Smooth muscle cell (in vitro differentiated cells): ENCODE results near the gene SORCS2. TPM values are rescaled to one million over a fixed set of nuclear protein-coding genes. Genes with fewer than 3 reads are reported as not detected.

ENCODE experiments used
- DNase-seq: peaks from one replicate; lab custom pipeline; 2025; ENCODE audit not compliant: unreplicated experiment; lab: John Stamatoyannopoulos, UW
- H2AFZ ChIP-seq: fragments of 200-600 bp; sonication (generic); 2 replicates; pipeline ENCODE4 v1.6.0; 2016; ENCODE audit warnings: antibody characterized with exemption, low read depth, mild to moderate bottlenecking
- H3F3A ChIP-seq: fragments of 200-600 bp; sonication (generic); 2 replicates; pipeline ENCODE4 v1.6.0; 2017; ENCODE audit warnings: antibody characterized with exemption, low read depth
- H3K27ac ChIP-seq: fragments of 200-600 bp; sonication (generic); 2 replicates; pipeline ENCODE4 v1.5.1; 2016; ENCODE audit warnings: low read depth, mild to moderate bottlenecking
- H3K27me3 ChIP-seq: fragments of 200-600 bp; sonication (generic); 2 replicates; pipeline ENCODE4 v1.6.1; 2016; ENCODE audit warnings: low read depth, mild to moderate bottlenecking
- H3K36me3 ChIP-seq: fragments of 200-600 bp; sonication (generic); 2 replicates; pipeline ENCODE4 v1.5.1; 2016; ENCODE audit warnings: low read depth
- H3K4me1 ChIP-seq: fragments of 200-600 bp; sonication (generic); 2 replicates; pipeline ENCODE4 v1.5.1; 2016; ENCODE audit warnings: low read depth
- H3K4me2 ChIP-seq: fragments of 200-600 bp; sonication (generic); 2 replicates; pipeline ENCODE4 v1.6.0; 2016; ENCODE audit warnings: mild to moderate bottlenecking
- H3K4me3 ChIP-seq: fragments of 200-600 bp; sonication (generic); 2 replicates; pipeline ENCODE4 v1.5.1; 2016; ENCODE audit warnings: mild to moderate bottlenecking
- H3K79me2 ChIP-seq: fragments of 200-600 bp; sonication (generic); 2 replicates; pipeline ENCODE4 v1.6.0; 2016; ENCODE audit warnings: low read depth, mild to moderate bottlenecking
- H3K9ac ChIP-seq: fragments of 200-600 bp; sonication (generic); 2 replicates; pipeline ENCODE4 v1.6.0; 2016; ENCODE audit warnings: low read depth
- H3K9me3 ChIP-seq: fragments of 200-600 bp; sonication (generic); replicated peaks from 2 replicates; pipeline ENCODE4 v1.5.1; 2016; ENCODE audit warnings: low read depth
- H4K20me1 ChIP-seq: fragments of 200-600 bp; sonication (generic); 2 replicates; pipeline ENCODE4 v1.6.0; 2016; ENCODE audit warnings: low read depth
- CTCF ChIP-seq: fragments of 200-600 bp; sonication (generic); IDR thresholded peaks from 2 replicates; pipeline ENCODE4 v1.5.1; 2017; ENCODE audit warnings: borderline replicate concordance, mild to moderate bottlenecking, antibody characterized with exemption; ENCODE audit not compliant: insufficient read depth, poor library complexity, severe bottlenecking
- WGBS: methylation state at CpG from one replicate; pipeline ENCODE4 v1.1.7; 2016; ENCODE audit warnings: low lambda C conversion rate; 5-methylcytosine and 5-hydroxymethylcytosine counted together
- microRNA-seq: library from miRNA; unstranded; fragments of <30 nt; microRNA quantifications from one replicate; pipeline ENCODE4, GENCODE V29; 2016; ENCODE audit warnings: borderline number of aligned reads
- polyA plus RNA-seq: library from polyadenylated mRNA; unstranded; fragments of >200 nt; fragmentation: Nextera tagmentation; extraction: Ambion mirVana; gene quantifications from 2 replicates; pipeline ENCODE4 v1.2.1, GENCODE V29; 2016
- small RNA-seq: library from RNA; depleted of rRNA; stranded (forward); fragments of <200 nt; gene quantifications from one replicate; pipeline ENCODE3, GENCODE V24; 2014
- total RNA-seq: library from RNA; depleted of rRNA; stranded (reverse); fragments of >200 nt; gene quantifications from 2 replicates; pipeline ENCODE4 v1.2.3, GENCODE V29; 2014

Gene SORCS2
- total and polyA plus RNA-seq, 2 experiments from 2014 or later = 5.2 to 9.3 TPM

GRCh38 chr4:7788694-7789425, 596.5 kb downstream of the SORCS2 start:
- Histone ChIP-seq H4K20me1 (peaks cover 49% of the 10 kb centered on the region), H3K36me3 (peaks cover 5% of the 10 kb centered on the region), H3K4me2 (no peak overlapping the region), H3K79me2 (no peaks in the 10 kb centered on the region), H3K9ac (no peak overlapping the region), H2AFZ (no peak overlapping the region), H3K4me3 (no peak overlapping the region), H3F3A (no peaks in the 10 kb centered on the region), H3K27ac (no peak overlapping the region), H3K9me3 (no peaks in the 10 kb centered on the region), H3K27me3 (no peaks in the 10 kb centered on the region), H3K4me1 (no peaks in the 10 kb centered on the region)
- WGBS = 96% methylated on average over 12 of the region's 13 CpGs
- no peak for DNase-seq
- TF ChIP-seq CTCF = no peak

- Histone ChIP-seq H4K20me1 (peaks cover 49% of the 10 kb centered on the region), H3K4me3 (no peak overlapping the region)
These were observed 597.7 kb downstream of the SORCS2 start for GRCh38 chr4:7790023-7790422.

GRCh38 chr4:7790999-7791398, 598.7 kb downstream of the SORCS2 start:
- Histone ChIP-seq H3F3A (no peaks in the 10 kb centered on the region), H4K20me1 (peaks cover 43% of the 10 kb centered on the region), H3K27me3 (no peaks in the 10 kb centered on the region), H3K9me3 (no peaks in the 10 kb centered on the region), H3K27ac (no peak overlapping the region), H3K4me1 (no peaks in the 10 kb centered on the region), H3K79me2 (no peaks in the 10 kb centered on the region), H3K36me3 (peaks cover 4% of the 10 kb centered on the region), H2AFZ (no peak overlapping the region), H3K9ac (no peak overlapping the region), H3K4me2 (no peak overlapping the region), H3K4me3 (no peak overlapping the region)
- 78% methylated on average over 2 of the region's 2 CpGs for WGBS
- TF ChIP-seq CTCF = no peak
- DNase-seq = no peak

More at GRCh38 chr4:7790023-7790422, 597.7 kb downstream of the SORCS2 start:
- Histone ChIP-seq H3F3A (no peaks in the 10 kb centered on the region), H3K4me1 (no peaks in the 10 kb centered on the region), H3K27me3 (no peaks in the 10 kb centered on the region), H3K79me2 (no peaks in the 10 kb centered on the region), H3K27ac (no peak overlapping the region), H3K9ac (no peak overlapping the region), H3K4me2 (no peak overlapping the region), H3K9me3 (no peaks in the 10 kb centered on the region), H3K36me3 (peaks cover 5% of the 10 kb centered on the region), H2AFZ (no peak overlapping the region)
- no peak for DNase-seq
- TF ChIP-seq CTCF = no peak
- WGBS = 96% methylated on average over 2 of the region's 2 CpGs

Small RNA genes lying within 50 kb of the gene (microRNA-seq; reads per million reads assigned to microRNA genes)
- gene MIR4274 (not detected), gene MIR4798 (not detected)

Small RNA genes lying within 50 kb of the gene (small RNA-seq; reads per million reads assigned to genes)
- gene MIR4274 (not detected), gene MIR4798 (not detected)

Other genes with a start within 250 kb of the SORCS2 start
- gene TADA2B, start 149.2 kb upstream of the SORCS2 start, total RNA-seq = 6.3 and 9.2 TPM in 2 replicates
- gene TADA2B, start 149.2 kb upstream of the SORCS2 start, polyA plus RNA-seq = 9.1 and 9.9 TPM in 2 replicates
- 18.6 and 26.0 TPM in 2 replicates for gene GRPEL1, start 124.5 kb upstream of the SORCS2 start, total RNA-seq
- 40.6 and 48.2 TPM in 2 replicates for gene GRPEL1, start 124.5 kb upstream of the SORCS2 start, polyA plus RNA-seq
- 0.04 TPM in 1 of 2 replicates, not detected in the other for gene PSAPL1, start 242.4 kb downstream of the SORCS2 start, total RNA-seq
- gene PSAPL1, start 242.4 kb downstream of the SORCS2 start, polyA plus RNA-seq = not detected in 2 replicates